ENCODE results near the gene MYH11.

DNA sequence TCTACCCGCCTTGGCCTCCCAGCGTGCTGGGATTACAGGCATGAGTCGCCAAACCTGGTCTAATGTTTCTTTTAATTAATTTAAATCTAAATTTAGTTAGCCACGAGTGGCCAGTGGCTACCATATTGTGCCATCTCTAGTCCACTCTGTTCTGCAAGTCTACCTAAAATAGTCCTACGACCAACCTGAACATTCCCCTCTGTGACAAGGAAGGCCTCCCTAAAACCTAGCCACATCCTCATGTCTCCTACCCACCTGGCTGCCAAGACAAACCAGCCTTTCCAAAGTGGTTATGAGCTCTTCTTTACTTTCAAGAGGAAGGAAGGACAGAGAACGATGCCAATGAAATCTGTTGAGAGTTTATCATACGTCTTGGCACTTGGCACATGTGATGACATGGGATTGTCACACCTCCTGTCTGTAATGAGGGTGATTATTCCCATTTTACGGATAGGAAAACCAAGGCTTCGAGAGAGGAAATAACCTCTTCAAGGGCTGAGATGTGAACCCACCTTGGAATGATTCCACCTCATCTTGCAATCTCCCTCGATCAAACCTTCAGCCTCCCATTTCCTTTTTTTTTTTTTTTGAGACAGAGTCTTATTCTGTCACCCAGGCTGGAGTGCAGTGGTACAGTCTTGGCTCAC, 19.7 kb downstream of the MYH11 start:
- no peak for TF ChIP-seq CTCF (IDR thresholded peaks at IDR 0.05)
- TF ChIP-seq POLR2A (IDR thresholded peaks at IDR 0.05), result no peak

All from esophagus squamous epithelium (tissue), 4 donors.